HG03469 (cell line): ENCODE results near the gene IMPDH1.

ENCODE experiments used
- ATAC-seq: cut with Tn5 transposase; IDR thresholded peaks from one replicate; pipeline ENCODE4 v1.9.1; 2021; ENCODE audit warnings: mild to moderate bottlenecking, moderate library complexity, moderate number of reproducible peaks; ENCODE audit not compliant: unreplicated experiment

The IMPDH1 gene

GRCh38 chr7:128435327-128435686, 25.5 kb upstream of the IMPDH1 start:
- ATAC-seq, result no peak

DNA sequence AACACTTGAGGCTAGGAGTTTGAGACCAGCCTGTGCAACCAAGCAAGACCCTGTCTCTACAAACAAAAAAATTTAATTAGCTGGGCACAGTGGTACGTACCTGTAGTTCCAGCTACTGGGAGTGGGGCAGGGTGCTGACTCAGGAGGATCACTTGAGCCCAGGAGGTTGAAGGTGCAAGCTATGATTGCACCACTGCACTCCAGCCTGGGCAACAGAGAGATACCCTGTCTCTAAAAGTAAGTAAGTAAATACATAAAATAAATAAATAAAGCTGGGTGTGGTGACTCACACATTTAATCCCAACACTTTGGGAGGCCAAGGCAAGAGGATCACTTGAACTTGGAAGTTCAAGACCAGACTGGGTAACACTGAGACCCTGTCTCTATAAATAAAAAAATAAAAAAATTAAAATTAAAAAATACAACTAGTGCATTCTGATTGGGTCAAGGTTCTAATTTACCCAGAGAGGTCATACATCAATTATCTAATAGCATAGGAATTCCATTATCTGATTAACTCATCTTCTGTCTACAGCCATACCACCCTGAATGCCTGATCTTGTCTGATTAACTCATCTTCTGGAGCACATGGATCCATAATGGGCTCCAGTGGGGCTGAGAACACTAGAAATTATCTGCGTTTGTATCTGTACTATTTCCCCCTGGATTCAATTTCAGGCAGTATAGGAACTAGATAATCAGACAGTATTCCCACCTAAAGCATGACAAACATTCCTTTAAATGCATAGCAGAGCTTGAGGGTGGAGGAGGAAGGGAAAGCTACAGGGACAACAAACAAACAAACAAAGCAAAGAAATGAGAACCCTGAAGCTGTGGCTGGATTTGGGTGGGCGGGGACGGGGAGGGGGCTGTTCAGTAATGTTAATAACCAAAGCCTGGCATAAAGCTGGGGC, 24.9 kb upstream of the IMPDH1 start:
- no peak for ATAC-seq

DNA sequence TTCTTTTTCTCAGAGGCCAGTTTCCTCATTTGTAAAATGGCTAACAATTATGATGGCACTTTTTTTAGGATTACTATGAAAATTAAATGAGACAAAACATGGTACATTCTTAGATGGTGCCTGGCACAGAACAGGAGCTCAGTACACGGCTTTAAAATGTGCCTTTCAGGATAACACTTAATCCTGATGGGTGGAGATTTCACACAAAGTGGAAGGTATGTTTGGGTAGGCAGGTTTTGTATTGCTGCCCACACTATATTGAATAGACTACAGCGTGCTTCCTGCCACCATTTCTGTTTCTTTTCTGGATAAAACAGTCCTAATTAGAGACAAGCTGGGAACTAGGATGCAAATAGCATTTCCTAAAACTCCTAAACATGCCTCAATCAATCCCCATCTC, 22.0 kb upstream of the IMPDH1 start:
- no peak for ATAC-seq

- ATAC-seq, result no peak
Observed at GRCh38 chr7:128431221-128431620, 21.4 kb upstream of the IMPDH1 start.

- ATAC-seq, result no peak
Observed at GRCh38 chr7:128430207-128430606, 20.4 kb upstream of the IMPDH1 start.

- no peak for ATAC-seq
Observed at GRCh38 chr7:128427289-128427891, 17.6 kb upstream of the IMPDH1 start.

GRCh38 chr7:128425850-128426249, 16.1 kb upstream of the IMPDH1 start:
- no peak for ATAC-seq

GRCh38 chr7:128424686-128425275, 15.0 kb upstream of the IMPDH1 start:
- ATAC-seq, result no peak

GRCh38 chr7:128422842-128423241, 13.1 kb upstream of the IMPDH1 start:
- ATAC-seq, result no peak

DNA sequence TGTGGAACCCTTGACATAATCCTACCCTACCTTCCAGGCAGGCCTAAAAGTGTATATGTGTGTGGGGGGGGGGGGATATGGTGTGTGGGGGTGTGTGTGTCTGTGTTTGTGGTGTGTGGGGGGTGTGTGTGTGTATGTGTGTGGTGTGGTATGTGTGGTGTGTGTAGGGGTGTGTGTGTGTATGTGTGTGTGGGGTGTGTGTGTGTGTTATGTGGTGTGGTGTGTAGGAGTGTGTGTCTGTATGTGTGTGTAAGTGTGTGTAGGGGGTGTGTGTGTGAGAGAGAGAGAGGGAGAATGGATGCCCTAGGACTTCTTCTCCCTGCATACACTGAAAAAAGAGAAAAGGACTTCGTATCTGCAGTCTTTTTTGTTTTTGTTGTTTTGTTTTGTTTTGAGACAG, 12.3 kb upstream of the IMPDH1 start:
- no peak for ATAC-seq

DNA sequence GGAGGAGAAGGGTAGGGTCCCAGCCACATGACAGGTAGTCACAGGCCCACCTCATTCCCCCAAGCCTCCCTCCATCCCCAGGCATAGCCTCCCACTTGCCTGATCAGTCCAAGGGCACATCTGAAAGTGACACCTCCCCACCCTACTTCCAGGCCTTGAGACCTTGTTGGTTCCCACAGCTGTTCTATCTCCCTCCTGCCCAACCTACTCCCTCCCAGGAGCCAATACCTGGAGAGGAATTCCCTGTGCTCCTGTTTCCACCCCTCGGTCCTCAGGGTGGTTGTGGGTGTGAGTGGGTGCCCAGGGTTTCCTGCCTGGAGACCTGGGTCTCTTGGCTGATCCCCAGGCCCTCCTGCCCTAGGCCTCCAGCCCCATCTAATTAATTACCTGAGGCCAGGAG, 11.6 kb upstream of the IMPDH1 start:
- no peak for ATAC-seq

DNA sequence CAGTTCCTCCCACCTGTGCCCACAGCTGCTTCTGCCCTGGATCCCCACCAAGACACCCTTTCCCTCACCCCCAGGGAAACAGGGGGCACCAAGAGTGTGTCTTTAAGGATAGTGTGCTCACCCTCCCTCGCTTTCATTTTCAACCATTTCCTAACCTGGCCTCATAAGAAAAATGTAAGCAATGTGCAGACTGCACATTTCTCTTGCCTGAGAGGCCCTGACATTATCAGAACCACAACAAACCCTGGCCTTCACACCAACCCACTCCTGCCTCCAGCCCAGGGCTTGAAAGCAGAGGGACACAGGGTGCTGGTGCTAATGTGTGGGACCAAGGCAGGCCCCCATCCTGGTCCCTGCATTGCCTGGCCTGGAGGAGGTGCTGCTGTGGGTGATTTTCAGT, 11.0 kb upstream of the IMPDH1 start:
- ATAC-seq, result no peak

DNA sequence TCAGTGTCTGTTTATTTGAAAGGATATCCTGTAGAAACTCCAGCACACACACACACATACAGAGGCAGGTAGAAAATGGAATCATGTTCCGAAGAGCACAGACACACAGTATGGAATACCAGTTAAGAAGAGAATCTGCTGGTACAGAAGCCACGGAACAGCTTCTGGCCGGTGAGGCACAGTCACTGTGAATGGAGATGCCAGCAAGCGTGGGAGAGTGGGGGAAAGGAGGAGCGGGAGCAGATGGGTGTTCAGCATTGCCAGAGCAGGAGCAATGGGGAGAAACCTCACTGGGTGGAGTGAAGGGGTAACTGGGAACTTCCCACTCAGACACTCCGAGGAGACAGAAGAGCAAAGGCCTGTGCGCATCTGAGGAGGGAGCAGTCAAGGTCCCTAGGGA, 9.5 kb upstream of the IMPDH1 start:
- ATAC-seq, result no peak

DNA sequence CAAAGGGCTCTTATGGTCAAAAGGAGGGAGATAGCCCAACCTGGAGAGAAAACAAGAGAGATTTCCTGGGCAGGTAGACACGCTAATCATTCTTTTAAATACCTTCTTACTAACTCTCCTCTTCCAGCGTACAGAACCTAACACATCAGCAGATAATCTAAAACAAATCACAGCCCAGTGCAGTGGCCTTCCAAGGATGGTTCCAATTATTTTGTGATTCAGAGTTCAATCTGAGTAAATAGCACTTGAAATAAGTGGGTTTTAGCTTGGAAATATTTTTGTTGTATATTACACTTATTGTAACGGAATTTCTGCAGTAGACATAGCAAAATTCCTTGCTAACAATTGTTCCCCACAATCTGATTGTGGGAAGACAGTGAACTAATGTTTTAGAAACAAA, 7.3 kb upstream of the IMPDH1 start:
- no peak for ATAC-seq

- no peak for ATAC-seq
Observed at GRCh38 chr7:128415217-128415785, 5.5 kb upstream of the IMPDH1 start.

DNA sequence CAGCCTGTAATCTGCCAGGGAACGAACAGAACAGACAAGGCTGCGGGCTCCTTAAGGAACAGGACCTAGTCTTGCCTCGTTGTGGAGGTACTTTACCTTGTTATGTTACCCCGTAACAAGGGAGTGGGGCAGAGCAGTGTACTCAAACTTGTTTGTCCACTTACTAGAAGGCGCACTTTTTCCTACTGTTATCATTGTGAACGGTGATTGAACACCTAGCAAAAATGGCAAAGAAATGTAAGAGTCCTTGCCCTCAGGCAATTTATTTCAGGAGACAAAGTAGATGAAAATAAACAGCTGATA, 620 bp upstream of the IMPDH1 start:
- ATAC-seq, result no peak

- no peak for ATAC-seq
Observed at GRCh38 chr7:128408709-128409595, 830 bp downstream of the IMPDH1 start.

- no peak for ATAC-seq
Observed at GRCh38 chr7:128407751-128408708, 1.8 kb downstream of the IMPDH1 start.

DNA sequence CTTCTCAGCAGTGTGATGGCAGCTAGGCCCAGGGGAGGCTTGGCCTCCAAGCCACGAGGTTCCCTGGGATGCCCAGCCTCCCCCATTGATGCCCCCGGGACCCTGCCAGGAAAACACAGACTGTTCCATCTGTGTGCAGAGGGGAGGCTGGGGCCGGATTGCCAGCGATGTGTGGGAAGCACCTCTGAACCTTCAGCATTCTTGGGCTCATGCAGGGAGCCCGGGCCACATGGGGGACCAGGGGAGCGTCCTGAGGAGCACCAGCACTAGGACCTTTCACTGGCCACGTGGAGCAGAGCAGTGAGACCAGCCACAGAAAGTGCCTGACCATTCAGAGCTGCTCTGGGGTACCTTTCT, 2.6 kb downstream of the IMPDH1 start:
- ATAC-seq, result no peak
